D341Med (cell line): ENCODE measurements around the gene ST14.

Experiments used
- DNase-seq: peaks from one replicate; pipeline ENCODE4 v3.0.0; 2012; ENCODE audit warnings: low spot score

The ST14 gene

GRCh38 chr11:130159657-130160497 lies at the start of gene ST14:
TSS of gene ST14 (plus strand) at chr11:130159782. CDS start at chr11:130159980, 198 bp downstream.
- DNase-seq = peak; percentile 51

GRCh38 chr11:130110339-130111108 lies 49.1 kb upstream of the ST14 start:
- no peak for DNase-seq

DNA sequence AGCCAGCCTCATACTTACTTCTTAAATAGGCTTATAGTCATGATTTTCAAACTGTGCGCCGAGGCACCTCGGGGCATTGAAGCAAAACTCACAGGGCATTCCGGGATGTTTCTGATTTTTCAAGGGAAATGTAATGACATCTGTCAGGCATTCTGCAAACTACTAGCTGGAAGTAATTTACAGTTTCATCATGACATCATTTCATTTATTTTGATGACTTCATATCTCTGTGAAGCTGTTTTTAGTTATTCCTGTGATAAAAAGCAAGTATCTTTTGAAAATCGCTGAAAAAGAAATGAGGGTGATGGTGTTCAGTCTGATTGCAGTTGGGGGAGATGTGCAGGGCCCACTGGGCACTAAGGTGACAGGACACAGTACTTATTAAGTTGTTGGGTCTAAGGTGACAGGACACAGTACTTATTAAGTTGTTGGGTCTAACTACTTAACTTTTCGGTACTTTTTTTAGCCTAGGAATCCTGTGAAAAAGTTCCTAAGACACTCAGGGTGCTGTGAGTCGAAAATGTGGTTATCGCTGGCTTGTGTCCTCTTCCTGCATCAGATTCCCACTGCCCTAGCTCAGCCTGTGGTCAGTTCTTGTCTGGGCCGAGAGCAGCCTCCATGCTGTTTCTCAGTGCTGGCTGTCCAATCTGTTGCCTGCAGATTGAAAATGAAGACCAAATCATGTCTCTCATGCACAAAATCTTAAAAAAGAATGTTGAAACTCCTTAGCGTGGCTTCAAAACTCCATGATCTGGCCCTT lies 47.3 kb upstream of the ST14 start:
- DNase-seq = no peak

DNA sequence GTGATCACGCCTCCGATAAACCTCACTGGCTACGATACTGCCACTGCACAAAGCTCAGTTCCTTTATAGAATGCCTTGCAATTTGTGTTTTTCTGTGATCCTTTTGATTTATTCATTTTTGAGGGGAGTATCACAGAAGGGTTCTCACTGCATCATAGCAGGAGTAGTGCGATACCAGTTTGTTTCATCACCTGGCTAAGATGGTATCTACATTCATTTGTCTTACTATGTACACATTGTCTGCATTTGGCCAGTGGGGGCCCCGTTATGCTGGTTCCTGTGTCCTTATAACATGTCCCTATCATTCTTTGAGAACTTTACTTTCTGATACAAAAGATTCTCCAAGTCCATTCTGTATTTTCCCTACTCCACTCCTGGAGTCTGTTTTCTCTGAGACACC lies 45.3 kb upstream of the ST14 start:
- DNase-seq = no peak

DNA sequence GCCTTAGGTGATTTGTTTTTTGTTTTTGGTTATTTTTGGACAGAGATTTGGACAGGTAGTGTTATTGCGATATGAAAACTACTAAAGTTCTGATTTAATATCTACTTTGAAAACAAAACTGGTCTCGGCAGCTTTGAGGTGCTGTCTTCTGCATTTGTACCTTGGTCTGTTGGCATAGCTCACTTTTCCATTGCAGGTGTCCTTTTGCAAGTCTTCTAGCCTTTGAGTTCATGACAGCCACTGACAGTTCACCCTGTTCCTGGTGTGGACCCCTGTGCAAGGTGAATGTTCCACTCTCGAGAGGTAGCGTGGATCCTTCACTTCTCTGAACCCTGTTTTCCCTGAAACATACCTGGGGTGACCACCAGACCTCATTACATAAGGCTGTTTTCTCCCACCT lies 44.9 kb upstream of the ST14 start:
- DNase-seq = no peak

DNA sequence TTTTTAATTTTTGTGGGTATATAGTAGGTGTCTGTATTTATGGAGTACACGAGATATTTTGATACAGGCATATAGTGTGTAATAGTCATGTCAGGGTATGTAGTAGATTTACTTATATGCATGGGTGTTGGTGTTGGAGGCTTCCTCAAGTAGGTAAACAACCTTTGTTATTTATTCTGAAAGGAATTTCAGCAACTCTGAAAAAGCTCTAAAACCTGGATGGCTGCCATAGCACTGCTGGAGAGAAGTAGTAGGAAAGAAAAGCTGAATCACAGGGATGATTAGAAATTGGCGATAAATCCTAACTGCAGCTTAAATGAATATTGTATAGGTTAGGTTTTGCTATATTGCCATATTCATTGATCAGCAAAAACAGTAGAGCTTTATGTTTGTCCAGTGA lies 44.4 kb upstream of the ST14 start:
- DNase-seq = no peak

- DNase-seq = no peak
Observed at GRCh38 chr11:130118165-130118564, 41.4 kb upstream of the ST14 start.

GRCh38 chr11:130118636-130119387 lies 40.8 kb upstream of the ST14 start:
- DNase-seq = no peak

GRCh38 chr11:130120045-130120444 lies 39.5 kb upstream of the ST14 start:
- DNase-seq = no peak

DNA sequence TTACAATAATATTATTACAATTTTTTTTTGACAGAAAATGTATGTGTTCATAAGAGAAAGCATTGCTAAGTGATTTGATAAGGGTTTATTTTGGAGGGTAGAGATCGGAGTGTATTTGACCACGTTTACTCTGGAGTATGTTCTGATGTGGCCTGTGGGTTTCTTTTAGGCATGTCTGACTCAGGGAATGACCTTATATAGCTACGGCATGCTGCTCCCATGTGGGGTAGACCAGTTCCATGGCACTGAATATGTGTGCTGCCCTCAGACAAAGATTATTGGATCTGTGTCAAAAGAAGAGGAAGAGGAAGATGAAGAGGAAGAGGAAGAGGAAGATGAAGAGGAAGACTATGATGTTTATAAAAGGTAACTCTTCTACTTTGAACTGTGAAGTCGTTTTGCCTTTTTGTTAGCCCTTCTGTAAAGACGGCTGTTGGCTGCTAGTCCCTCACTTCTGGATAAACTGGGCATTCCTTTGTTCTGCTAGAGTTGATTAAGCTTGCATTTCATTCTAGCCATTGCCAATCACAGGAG lies 38.1 kb upstream of the ST14 start:
- DNase-seq = no peak

GRCh38 chr11:130122141-130122575 lies 37.4 kb upstream of the ST14 start:
- DNase-seq = no peak

- DNase-seq = no peak
Observed at GRCh38 chr11:130123414-130124040, 36.1 kb upstream of the ST14 start.

DNA sequence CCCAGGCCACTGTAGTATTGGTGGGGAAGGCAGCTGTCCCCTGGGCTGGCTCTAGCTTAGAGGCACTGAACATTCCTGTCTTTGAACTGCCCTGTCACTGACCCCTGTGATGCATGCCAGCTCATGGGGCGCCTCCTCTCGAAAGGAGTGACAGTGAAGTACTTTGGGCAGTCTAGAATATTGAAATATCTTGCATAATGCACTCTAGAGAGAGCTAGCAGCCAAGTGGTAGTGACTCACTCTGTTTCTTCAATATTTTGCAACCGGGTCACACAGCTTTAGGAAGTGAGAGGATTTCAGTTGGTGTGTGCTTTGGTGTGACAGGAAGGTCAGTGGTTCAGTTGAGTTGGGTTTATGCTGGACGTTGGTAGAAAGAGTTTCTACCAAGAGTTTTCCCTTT lies 35.5 kb upstream of the ST14 start:
- DNase-seq = no peak

DNA sequence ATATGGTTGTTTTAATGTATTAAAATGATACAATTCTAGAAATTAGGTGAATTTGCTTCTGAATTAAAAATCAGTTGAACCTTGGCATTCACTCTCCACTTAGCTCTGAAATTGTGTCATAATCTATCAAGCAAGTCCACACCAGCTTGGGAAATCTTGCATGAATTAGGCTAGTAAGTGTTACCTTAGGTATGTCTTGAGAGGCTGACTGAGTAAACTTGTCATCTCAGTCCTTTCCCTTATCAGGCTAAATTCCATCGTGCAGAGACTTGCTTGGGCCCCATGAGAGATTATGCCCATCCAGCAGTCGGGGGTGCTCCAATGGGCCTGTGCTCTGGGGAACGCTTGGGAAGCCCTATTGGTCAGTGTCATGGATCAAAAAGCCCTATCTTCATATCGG lies 33.9 kb upstream of the ST14 start:
- DNase-seq = no peak

GRCh38 chr11:130126516-130126915 lies 33.1 kb upstream of the ST14 start:
- DNase-seq = no peak

- DNase-seq = no peak
Observed at GRCh38 chr11:130127509-130127908, 32.1 kb upstream of the ST14 start.

- DNase-seq = no peak
Observed at GRCh38 chr11:130128626-130129025, 31.0 kb upstream of the ST14 start.

DNA sequence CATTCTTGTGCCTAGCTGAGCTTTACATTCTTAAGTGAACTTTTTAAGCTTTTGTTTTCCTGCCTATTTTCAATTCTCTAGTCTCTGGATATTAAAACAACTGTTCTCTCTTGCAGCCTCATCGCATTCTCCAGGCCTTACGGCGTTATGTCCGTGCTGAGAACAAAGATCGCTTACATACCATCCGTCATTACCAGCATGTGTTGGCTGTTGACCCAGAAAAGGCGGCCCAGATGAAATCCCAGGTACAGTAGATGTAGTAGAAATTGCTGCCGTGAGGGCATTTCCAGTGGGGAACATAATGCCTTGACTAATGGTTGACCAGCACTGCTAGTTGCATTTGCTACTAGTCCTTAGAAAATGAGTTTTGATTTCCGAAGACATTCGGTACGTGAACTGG lies 29.7 kb upstream of the ST14 start:
- no peak for DNase-seq

- peak; percentile 79 for DNase-seq
Observed at GRCh38 chr11:130131961-130132850, 27.4 kb upstream of the ST14 start.

DNA sequence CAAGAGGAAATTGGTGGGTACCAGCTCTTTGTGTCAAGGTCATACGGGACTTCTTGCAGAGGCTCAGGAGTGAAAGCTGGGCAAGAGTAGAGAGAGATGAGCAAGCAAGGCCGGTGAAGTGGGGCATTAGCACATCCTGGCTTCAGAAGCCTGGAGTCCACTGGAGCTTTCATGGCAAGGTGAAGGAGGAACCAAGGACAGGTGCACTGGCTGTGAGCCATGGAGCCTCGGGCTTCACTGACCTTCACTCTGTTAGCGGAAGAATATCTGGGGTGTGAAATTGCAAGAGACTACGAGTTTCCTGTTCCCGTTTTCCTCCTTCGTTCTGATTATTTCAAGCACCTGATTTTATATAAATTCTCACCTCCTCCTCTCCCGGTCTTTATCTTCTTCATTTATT lies 25.9 kb upstream of the ST14 start:
- no peak for DNase-seq
